HG03558 (cell line): Measurements from ENCODE around the gene COL13A1.

Source experiments
- ATAC-seq: cut with Tn5 transposase; IDR thresholded peaks from one replicate; pipeline ENCODE4 v1.9.1; 2021; ENCODE audit warnings: moderate number of reproducible peaks; ENCODE audit not compliant: unreplicated experiment; ENCODE audit errors: extremely low read depth

The COL13A1 gene

GRCh38 chr10:69957886-69958555 lies 156.3 kb downstream of the COL13A1 start:
- no peak for ATAC-seq

GRCh38 chr10:69958556-69958902 lies 156.8 kb downstream of the COL13A1 start:
- no peak for ATAC-seq

- ATAC-seq, result no peak
Observed at GRCh38 chr10:69959911-69960310, 158.2 kb downstream of the COL13A1 start.

- no peak for ATAC-seq
Observed at GRCh38 chr10:69960606-69960987, 158.9 kb downstream of the COL13A1 start.

GRCh38 chr10:69960988-69961880 lies 159.5 kb downstream of the COL13A1 start:
- ATAC-seq, result no peak

- ATAC-seq, result no peak
Observed at GRCh38 chr10:69961881-69962745, 160.4 kb downstream of the COL13A1 start.

GRCh38 chr10:69962746-69963135 lies 161.0 kb downstream of the COL13A1 start:
- ATAC-seq, result no peak

- no peak for ATAC-seq
Observed at GRCh38 chr10:69963178-69963834, 161.6 kb downstream of the COL13A1 start.

GRCh38 chr10:69963835-69964710 lies 162.4 kb downstream of the COL13A1 start:
- ATAC-seq, result no peak

- ATAC-seq, result no peak
Observed at GRCh38 chr10:69965086-69965485, 163.4 kb downstream of the COL13A1 start.

GRCh38 chr10:69965919-69966662 lies 164.4 kb downstream of the COL13A1 start:
- no peak for ATAC-seq

GRCh38 chr10:69968830-69969229 lies 167.1 kb downstream of the COL13A1 start:
- ATAC-seq, result no peak

- ATAC-seq, result no peak
Observed at GRCh38 chr10:69969977-69970376, 168.3 kb downstream of the COL13A1 start.

GRCh38 chr10:69972981-69973397 lies 171.3 kb downstream of the COL13A1 start:
- ATAC-seq, result no peak

- ATAC-seq, result no peak
Observed at GRCh38 chr10:69973678-69974077, 172.0 kb downstream of the COL13A1 start.

- ATAC-seq, result no peak
Observed at GRCh38 chr10:69974551-69975155, 172.9 kb downstream of the COL13A1 start.

- no peak for ATAC-seq
Observed at GRCh38 chr10:69976795-69977546, 175.3 kb downstream of the COL13A1 start.

- no peak for ATAC-seq
Observed at GRCh38 chr10:69979174-69979573, 177.5 kb downstream of the COL13A1 start.
